Stomach (tissue), 9 donors: ENCODE data around the gene GUSB. TPM values are rescaled to one million over a fixed set of nuclear protein-coding genes. Genes with fewer than 3 reads are reported as not detected.

ENCODE experiments used
- DNase-seq, 2 donors: peaks; one replicate each; pipeline versions ENCODE4 v3.0.0 to v3.0.0-alpha.2; 2013 to 2019
- H3K27ac ChIP-seq, 5 donors: fragments of 200-600 bp in 4 of 5; sonication (generic) in 4 of 5; one replicate each; pipeline ENCODE4 v1.5.1; 2013 to 2019; ENCODE audit warnings: mild to moderate bottlenecking in 1 of 5, moderate library complexity in 1 of 5
- H3K27me3 ChIP-seq, 3 donors: fragments of 200-600 bp; sonication (generic); one replicate each; pipeline ENCODE4 v1.5.1; 2017 to 2019; ENCODE audit warnings: mixed run types in 1 of 3
- H3K36me3 ChIP-seq, 4 donors: fragments of 200-600 bp; sonication (generic); 1 replicate in 3 of 4; 2 replicates in 1 of 4; pipeline ENCODE4 v1.5.1; 2016 to 2019
- H3K4me1 ChIP-seq, 4 donors: fragments of 200-600 bp; sonication (generic); one replicate each; pipeline ENCODE4 v1.5.1; 2016 to 2019
- H3K4me3 ChIP-seq, 4 donors: fragments of 200-600 bp; sonication (generic) in 3 of 4; one replicate each; pipeline ENCODE4 v1.5.1; 2016 to 2019; ENCODE audit warnings: mild to moderate bottlenecking in 1 of 4
- H3K9me3 ChIP-seq, 4 donors: fragments of 200-600 bp; sonication (generic); one replicate each; pipeline ENCODE4 v1.5.1; 2016 to 2019
- CTCF ChIP-seq, 7 experiments: fragments of 450-650 bp in 4 of 7; fragments of 200-600 bp in 3 of 7; sonication (generic) in 3 of 7; IDR thresholded peaks; one replicate each; pipeline ENCODE4 v1.5.1; 2016 to 2019; ENCODE audit warnings: antibody characterized with exemption in 7 of 7, control low read depth in 2 of 7, mild to moderate bottlenecking in 1 of 7
- EP300 ChIP-seq: sonication (generic); formaldehyde crosslinking; IDR thresholded peaks from one replicate; pipeline ENCODE4 v1.6.1; 2017; ENCODE audit warnings: antibody characterized with exemption
- POLR2A ChIP-seq, 4 donors: fragments of 450-650 bp; IDR thresholded peaks; one replicate each; pipeline ENCODE4 v1.6.1; 2016; ENCODE audit warnings: antibody characterized with exemption in 4 of 4, control low read depth in 2 of 4, mild to moderate bottlenecking in 1 of 4, moderate library complexity in 1 of 4
- POLR2AphosphoS5 ChIP-seq, 3 donors: sonication (generic); formaldehyde crosslinking; IDR thresholded peaks; one replicate each; pipeline ENCODE4 v1.6.1; 2016; ENCODE audit warnings: antibody characterized with exemption in 3 of 3
- WGBS, 5 donors: extraction: QIAGEN DNeasy Blood & Tissue Kit in 3 of 5; methylation state at CpG; one replicate each; pipeline versions ENCODE4 v1.1.5 to v1.1.7; 2013 to 2018; 5-methylcytosine and 5-hydroxymethylcytosine counted together
- intact Hi-C: fragments of 100-400 bp; cut with DNase I; formaldehyde crosslinking; loops from one replicate; pipeline ENCODE4 v1.15.1; 2023; ENCODE audit warnings: low total_unique reads
- polyA plus RNA-seq, 3 donors: library from polyadenylated mRNA; stranded (reverse); fragments of 200-250 nt; gene quantifications; one replicate each; pipeline ENCODE4 v1.2.3, GENCODE V29; 2013
- total RNA-seq, 5 donors: library from RNA; depleted of rRNA; stranded (reverse); fragments of >200 nt; gene quantifications; one replicate each; pipeline versions ENCODE4 v1.1.0 to v1.2.3, GENCODE V29; 2014 to 2016
- donor health status: healthy with polysubstance abuse.
- donor health status: Bipolar disorder and iron deficiency.
- donor health status: healthy.

The GUSB gene
- total and polyA plus RNA-seq, 8 donors: 13.4 to 130 (median 40.9) TPM

- intact Hi-C loops: no loop called here
- 92 to 94% (median 93%) methylated on average over 12 to 29 of the region's 29 CpGs for WGBS, 5 donors
- H3K4me3 ChIP-seq: peak overlapping the region in 2 of 4 donors; percentile 84 to 96
- H3K9me3 ChIP-seq: no peaks in the 10 kb centered on the region
- H3K36me3 ChIP-seq: peaks cover 19 to 55% (median 54%) of the 10 kb centered on the region in 4 donors
- H3K27ac ChIP-seq: peak overlapping the region in 4 of 5 donors; percentile 76 to 88 (median 84)
- peaks cover 13 to 32% (median 27%) of the 10 kb centered on the region in 4 donors for H3K4me1 ChIP-seq
- no peaks in the 10 kb centered on the region for H3K27me3 ChIP-seq
- no peak for TF ChIP-seq POLR2AphosphoS5 (IDR thresholded peaks at IDR 0.05)
- no peak for TF ChIP-seq CTCF (IDR thresholded peaks at IDR 0.05)
- no peak for TF ChIP-seq EP300
- no peak for TF ChIP-seq POLR2A (IDR thresholded peaks at IDR 0.05)
- no peak for DNase-seq
Observed at GRCh38 chr7:65979583-65980477, 2.2 kb downstream of the GUSB start.

GRCh38 chr7:65978891-65979582, 3.0 kb downstream of the GUSB start:
- DNase-seq: no peak

GRCh38 chr7:65976659-65977196, 5.3 kb downstream of the GUSB start:
- H3K36me3 ChIP-seq: peaks cover 47 to 86% (median 85%) of the 10 kb centered on the region in 4 donors

More at GRCh38 chr7:65978891-65979582, 3.0 kb downstream of the GUSB start:
- WGBS, 5 donors: 90 to 96% (median 95%) methylated on average over 18 of the region's 18 CpGs
- H3K4me1 ChIP-seq: peaks cover 13 to 32% (median 27%) of the 10 kb centered on the region in 4 donors
- TF ChIP-seq CTCF (IDR thresholded peaks at IDR 0.05): no peak
- no peak for TF ChIP-seq POLR2A (IDR thresholded peaks at IDR 0.05)
- TF ChIP-seq POLR2AphosphoS5 (IDR thresholded peaks at IDR 0.05): no peak
- TF ChIP-seq EP300: no peak
- H3K4me3 ChIP-seq: no peak overlapping the region
- H3K36me3 ChIP-seq: peaks cover 26 to 63% (median 62%) of the 10 kb centered on the region in 4 donors
- intact Hi-C loops: no loop called here
- no peak overlapping the region for H3K27ac ChIP-seq
- H3K9me3 ChIP-seq: no peaks in the 10 kb centered on the region
- H3K27me3 ChIP-seq: no peaks in the 10 kb centered on the region

More at GRCh38 chr7:65976659-65977196, 5.3 kb downstream of the GUSB start:
- Histone ChIP-seq H3K9me3 (no peaks in the 10 kb centered on the region), H3K4me1 (peaks cover 13 to 25% (median 20%) of the 10 kb centered on the region in 4 donors), H3K27me3 (no peaks in the 10 kb centered on the region), H3K27ac (no peak overlapping the region), H3K4me3 (no peak overlapping the region)
- no peak for TF ChIP-seq EP300
- TF ChIP-seq POLR2A (IDR thresholded peaks at IDR 0.05): no peak
- TF ChIP-seq POLR2AphosphoS5 (IDR thresholded peaks at IDR 0.05): no peak
- no peak for TF ChIP-seq CTCF (IDR thresholded peaks at IDR 0.05)
- intact Hi-C loops: no loop called here
- 94 to 97% (median 96%) methylated on average over 16 of the region's 16 CpGs for WGBS, 5 donors
- DNase-seq: no peak
